ENCODE measurements around the gene GRK1.

GRK1 gene

GRCh38 chr13:113651511-113652403, 15.3 kb upstream of the GRK1 start:
- TF ChIP-seq CTCF (IDR thresholded peaks at IDR 0.05; ENCODE audit: poor library complexity, severe bottlenecking): no peak

GRCh38 chr13:113652404-113653263, 14.4 kb upstream of the GRK1 start:
- Histone ChIP-seq H3K36me3 (ENCODE audit: low read depth) (no peaks in the 10 kb centered on the region), H3K27me3 (ENCODE audit: insufficient read depth, poor library complexity, severe bottlenecking) (no peaks in the 10 kb centered on the region), H3K4me1 (ENCODE audit: insufficient read depth, poor library complexity, severe bottlenecking) (no peaks in the 10 kb centered on the region), H3K9me3 (ENCODE audit: severe bottlenecking) (no peaks in the 10 kb centered on the region), H3K4me3 (ENCODE audit: severe bottlenecking) (no peak overlapping the region), H3K27ac (ENCODE audit: poor library complexity, severe bottlenecking) (no peak overlapping the region)
- no peak for ATAC-seq (ENCODE audit: low read depth)
- peak; percentile 45 for DNase-seq (ENCODE audit: low spot score)
- no peak for TF ChIP-seq CTCF (IDR thresholded peaks at IDR 0.05; ENCODE audit: poor library complexity, severe bottlenecking)

More at GRCh38 chr13:113651511-113652403, 15.3 kb upstream of the GRK1 start:
- Histone ChIP-seq H3K27ac (ENCODE audit: poor library complexity, severe bottlenecking) (no peak overlapping the region), H3K4me3 (ENCODE audit: severe bottlenecking) (no peak overlapping the region), H3K36me3 (ENCODE audit: low read depth) (no peaks in the 10 kb centered on the region), H3K27me3 (ENCODE audit: insufficient read depth, poor library complexity, severe bottlenecking) (no peaks in the 10 kb centered on the region), H3K4me1 (ENCODE audit: insufficient read depth, poor library complexity, severe bottlenecking) (no peaks in the 10 kb centered on the region), H3K9me3 (ENCODE audit: severe bottlenecking) (no peaks in the 10 kb centered on the region)
- peak; percentile 54 for DNase-seq (ENCODE audit: low spot score)
- no peak for ATAC-seq (ENCODE audit: low read depth)

- no peak overlapping the region for H3K4me3 ChIP-seq (ENCODE audit: severe bottlenecking)
- H3K27me3 ChIP-seq (ENCODE audit: insufficient read depth, poor library complexity, severe bottlenecking): no peaks in the 10 kb centered on the region
- H3K27ac ChIP-seq (ENCODE audit: poor library complexity, severe bottlenecking): no peak overlapping the region
- DNase-seq (ENCODE audit: low spot score): peak; percentile 60
- H3K9me3 ChIP-seq (ENCODE audit: severe bottlenecking): no peaks in the 10 kb centered on the region
- ATAC-seq (ENCODE audit: low read depth): no peak
- TF ChIP-seq CTCF (IDR thresholded peaks at IDR 0.05; ENCODE audit: poor library complexity, severe bottlenecking): no peak
- no peaks in the 10 kb centered on the region for H3K36me3 ChIP-seq (ENCODE audit: low read depth)
- no peaks in the 10 kb centered on the region for H3K4me1 ChIP-seq (ENCODE audit: insufficient read depth, poor library complexity, severe bottlenecking)
These were observed 13.5 kb upstream of the GRK1 start for GRCh38 chr13:113653264-113654174.

DNA sequence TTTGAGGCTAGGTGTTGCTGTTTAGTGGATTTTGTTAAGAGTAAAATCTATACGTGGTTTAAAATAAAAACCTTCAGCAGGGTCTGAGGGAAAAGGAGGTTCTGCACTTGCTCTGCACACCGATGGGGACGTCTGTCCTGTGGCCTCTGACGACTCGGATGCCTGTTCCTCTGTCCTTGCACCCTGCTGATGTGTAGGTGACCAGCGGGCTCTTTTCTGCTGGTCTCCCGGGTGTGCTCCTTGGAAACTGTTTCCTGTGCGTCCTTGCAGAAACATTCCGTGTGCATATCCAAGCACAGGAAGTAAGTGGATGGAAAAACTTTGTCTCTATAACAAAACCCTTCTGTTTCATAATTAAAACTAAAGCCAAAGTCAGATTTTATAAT, 12.9 kb upstream of the GRK1 start:
- Histone ChIP-seq H3K9me3 (ENCODE audit: severe bottlenecking) (no peaks in the 10 kb centered on the region), H3K4me3 (ENCODE audit: severe bottlenecking) (no peak overlapping the region), H3K27ac (ENCODE audit: poor library complexity, severe bottlenecking) (no peak overlapping the region), H3K36me3 (ENCODE audit: low read depth) (no peaks in the 10 kb centered on the region), H3K4me1 (ENCODE audit: insufficient read depth, poor library complexity, severe bottlenecking) (no peaks in the 10 kb centered on the region), H3K27me3 (ENCODE audit: insufficient read depth, poor library complexity, severe bottlenecking) (no peaks in the 10 kb centered on the region)
- ATAC-seq (ENCODE audit: low read depth): no peak
- no peak for TF ChIP-seq CTCF (IDR thresholded peaks at IDR 0.05; ENCODE audit: poor library complexity, severe bottlenecking)
- no peak for DNase-seq (ENCODE audit: low spot score)

Data from RWPE2 (cell line).